Nephron (organoid): ENCODE measurements around the gene EPHA4.

ENCODE experiments used
- H3K27ac Mint-ChIP-seq, 3 experiments: 2 replicates each; pipeline ENCODE4 v1.8.0; 2020; ENCODE audit warnings: mixed read lengths in 3 of 3, mild to moderate bottlenecking in 2 of 3, moderate library complexity in 1 of 3
- H3K27me3 Mint-ChIP-seq: 2 replicates; pipeline ENCODE4 v1.8.0; 2021; ENCODE audit warnings: low read depth, mild to moderate bottlenecking, moderate library complexity, mixed read lengths
- H3K36me3 Mint-ChIP-seq: 2 replicates; pipeline ENCODE4 v1.8.0; 2020; ENCODE audit warnings: low read depth, mixed read lengths
- H3K4me1 Mint-ChIP-seq: 2 replicates; pipeline ENCODE4 v1.8.0; 2020; ENCODE audit warnings: mixed read lengths
- H3K4me3 Mint-ChIP-seq, 3 experiments: 2 replicates each; pipeline ENCODE4 v1.8.0; 2020; ENCODE audit warnings: mild to moderate bottlenecking in 3 of 3, mixed read lengths in 3 of 3, moderate library complexity in 2 of 3
- H3K9me3 Mint-ChIP-seq: 2 replicates; pipeline ENCODE4 v1.8.0; 2020; ENCODE audit warnings: mixed read lengths
- TF ChIP-seq, protein P1 (sequence below), 3 experiments: fragments of 200-600 bp; sonication (generic); IDR thresholded peaks; one replicate each; pipeline ENCODE4 v1.5.0; 2021; ENCODE audit warnings: antibody characterized with exemption in 3 of 3; ENCODE audit not compliant: unreplicated experiment in 3 of 3

EPHA4 gene

DNA sequence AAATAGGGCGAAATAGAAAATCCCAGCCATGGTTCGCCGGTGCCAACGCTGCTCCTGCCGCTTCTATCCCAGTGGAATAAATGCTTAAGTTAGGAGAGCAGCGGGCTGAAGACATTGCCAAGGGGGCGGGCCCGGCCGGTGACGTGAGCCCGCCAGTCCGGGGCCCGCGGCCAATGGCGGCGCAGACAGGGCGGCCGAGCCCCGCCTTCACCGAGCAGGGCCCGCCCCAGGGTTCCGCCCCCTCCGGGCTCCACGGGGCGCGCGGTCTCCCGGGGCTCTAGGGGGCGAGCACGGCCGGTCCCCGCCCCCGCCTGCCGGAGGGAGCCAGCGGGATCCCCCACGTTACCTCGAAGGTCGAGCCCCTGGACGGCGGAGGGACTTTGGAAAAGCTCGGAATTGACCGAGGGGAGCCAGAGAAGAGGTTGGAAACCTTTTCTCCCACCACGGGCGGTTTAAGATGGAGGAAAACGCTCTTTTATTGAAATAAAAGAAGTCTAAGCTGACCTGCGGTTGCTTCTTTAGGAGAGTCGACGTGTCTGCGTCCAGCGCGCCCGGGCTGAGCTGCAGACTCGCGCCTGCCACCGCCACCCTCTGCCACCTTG, at the start of gene EPHA4:
Gene EPHA4 (minus strand): TSS at position 86 of the 602 bp plus-strand sequence. CDS start 56 bp downstream, at position 30.
- TF ChIP-seq, protein P1, sequence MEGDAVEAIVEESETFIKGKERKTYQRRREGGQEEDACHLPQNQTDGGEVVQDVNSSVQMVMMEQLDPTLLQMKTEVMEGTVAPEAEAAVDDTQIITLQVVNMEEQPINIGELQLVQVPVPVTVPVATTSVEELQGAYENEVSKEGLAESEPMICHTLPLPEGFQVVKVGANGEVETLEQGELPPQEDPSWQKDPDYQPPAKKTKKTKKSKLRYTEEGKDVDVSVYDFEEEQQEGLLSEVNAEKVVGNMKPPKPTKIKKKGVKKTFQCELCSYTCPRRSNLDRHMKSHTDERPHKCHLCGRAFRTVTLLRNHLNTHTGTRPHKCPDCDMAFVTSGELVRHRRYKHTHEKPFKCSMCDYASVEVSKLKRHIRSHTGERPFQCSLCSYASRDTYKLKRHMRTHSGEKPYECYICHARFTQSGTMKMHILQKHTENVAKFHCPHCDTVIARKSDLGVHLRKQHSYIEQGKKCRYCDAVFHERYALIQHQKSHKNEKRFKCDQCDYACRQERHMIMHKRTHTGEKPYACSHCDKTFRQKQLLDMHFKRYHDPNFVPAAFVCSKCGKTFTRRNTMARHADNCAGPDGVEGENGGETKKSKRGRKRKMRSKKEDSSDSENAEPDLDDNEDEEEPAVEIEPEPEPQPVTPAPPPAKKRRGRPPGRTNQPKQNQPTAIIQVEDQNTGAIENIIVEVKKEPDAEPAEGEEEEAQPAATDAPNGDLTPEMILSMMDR (IDR thresholded peaks at IDR 0.05; ENCODE audit: unreplicated experiment in 3 of 3): peak; percentile 23 to 44 (median 42)
- Mint-ChIP-seq H3K4me3 (peak within 1 kb of the TSS; percentile 94 to 96 (median 96)), H3K36me3 (peaks cover 7% of the 10 kb centered on the region), H3K27me3 (peaks cover 16% of the 10 kb centered on the region), H3K4me1 (peaks cover 31% of the 10 kb centered on the region), H3K9me3 (no peaks in the 10 kb centered on the region), H3K27ac (peak within 1 kb of the TSS; percentile 86 to 97 (median 95))

DNA sequence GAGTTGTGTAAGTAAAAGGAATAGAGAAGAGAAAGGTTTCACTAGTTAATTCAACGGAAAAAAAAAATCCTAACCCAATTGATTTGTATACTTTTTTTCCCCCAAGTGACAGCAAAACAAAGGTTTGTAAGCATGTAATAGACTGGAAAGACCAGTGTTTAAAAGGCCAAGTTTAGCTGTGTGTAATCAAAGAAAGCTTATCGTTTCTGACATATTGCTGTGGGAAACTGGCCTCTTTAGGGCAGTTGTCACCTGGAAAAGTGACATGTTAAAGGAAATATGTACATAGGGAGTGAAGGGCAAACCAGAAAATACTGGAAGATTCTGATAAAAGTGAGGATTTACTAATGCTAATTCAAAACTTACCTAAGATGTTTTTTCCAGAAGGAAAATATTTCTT, 45.9 kb upstream of the EPHA4 start:
- peaks cover 9% of the 10 kb centered on the region for H3K27me3 Mint-ChIP-seq
- TF ChIP-seq, protein P1 (IDR thresholded peaks at IDR 0.05; ENCODE audit: unreplicated experiment in 3 of 3): no peak
- H3K4me3 Mint-ChIP-seq: no peak overlapping the region
- no peaks in the 10 kb centered on the region for H3K9me3 Mint-ChIP-seq
- no peak overlapping the region for H3K27ac Mint-ChIP-seq
- H3K4me1 Mint-ChIP-seq: no peaks in the 10 kb centered on the region
- no peaks in the 10 kb centered on the region for H3K36me3 Mint-ChIP-seq

DNA sequence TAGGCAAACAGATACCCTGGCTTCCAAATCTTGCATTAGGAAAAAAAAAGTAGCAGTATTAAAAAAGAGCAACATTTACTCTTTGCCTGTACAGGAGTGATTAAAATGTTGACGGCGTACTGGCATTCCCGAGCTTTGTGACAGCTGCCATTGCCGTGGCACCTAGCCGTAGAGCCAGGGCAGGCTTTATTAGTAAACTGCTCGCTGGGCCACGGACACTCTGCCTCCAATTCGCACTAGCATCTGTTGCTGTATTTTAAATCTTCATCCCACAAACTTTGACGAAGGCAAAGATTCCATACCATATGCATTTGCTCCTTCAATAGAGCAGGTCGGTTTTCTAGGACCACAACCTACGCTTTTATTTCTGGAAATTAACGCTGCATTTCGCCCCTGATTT, 44.5 kb upstream of the EPHA4 start:
- no peaks in the 10 kb centered on the region for H3K9me3 Mint-ChIP-seq
- H3K36me3 Mint-ChIP-seq: no peaks in the 10 kb centered on the region
- H3K4me3 Mint-ChIP-seq: no peak overlapping the region
- H3K4me1 Mint-ChIP-seq: no peaks in the 10 kb centered on the region
- H3K27ac Mint-ChIP-seq: no peak overlapping the region
- TF ChIP-seq, protein P1 (IDR thresholded peaks at IDR 0.05; ENCODE audit: unreplicated experiment in 3 of 3): no peak
- H3K27me3 Mint-ChIP-seq: peaks cover 9% of the 10 kb centered on the region

DNA sequence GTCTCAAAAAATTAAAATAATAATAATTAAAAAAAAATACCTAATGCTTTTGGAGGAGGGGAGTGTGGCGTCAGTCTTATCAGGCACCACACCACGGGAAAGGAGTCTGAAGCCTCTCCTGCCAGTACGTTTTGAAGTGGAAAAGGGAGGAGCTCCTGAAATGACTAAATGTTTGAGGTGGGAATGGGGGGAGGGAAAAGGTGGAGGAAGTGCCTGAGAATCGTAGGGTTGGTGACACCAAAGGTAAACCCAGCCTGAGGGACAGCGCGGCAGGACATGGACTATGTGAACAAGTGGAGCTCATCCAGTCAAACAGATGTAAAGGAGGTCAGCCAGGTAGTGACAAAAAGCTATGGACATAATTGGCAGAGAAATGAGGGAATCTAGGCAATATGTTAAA, 42.2 kb upstream of the EPHA4 start:
- Mint-ChIP-seq H3K27me3 (peaks cover 15% of the 10 kb centered on the region), H3K9me3 (no peaks in the 10 kb centered on the region), H3K36me3 (no peaks in the 10 kb centered on the region), H3K27ac (no peak overlapping the region), H3K4me1 (no peaks in the 10 kb centered on the region), H3K4me3 (no peak overlapping the region)
- TF ChIP-seq, protein P1 (IDR thresholded peaks at IDR 0.05; ENCODE audit: unreplicated experiment in 3 of 3): no peak

DNA sequence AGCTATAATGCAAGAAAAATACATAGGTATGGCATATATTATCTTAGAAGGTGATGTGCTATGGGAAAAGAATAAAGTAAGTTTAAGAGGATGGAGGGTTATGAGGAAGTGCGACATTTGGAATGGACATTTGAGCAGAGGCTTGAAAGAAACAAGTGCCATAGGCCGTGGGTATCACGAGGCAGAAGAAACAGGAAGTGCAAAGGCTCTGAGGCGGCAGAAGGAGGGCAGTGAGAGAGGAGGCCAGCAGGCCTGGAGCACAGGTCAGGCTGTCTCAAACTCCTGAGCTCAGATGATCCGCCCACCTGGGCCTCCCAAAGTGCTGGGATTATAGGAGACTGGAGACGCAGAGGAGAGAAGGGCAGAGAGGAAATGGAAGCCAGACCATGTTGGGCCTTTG, 40.7 kb upstream of the EPHA4 start:
- no peaks in the 10 kb centered on the region for H3K4me1 Mint-ChIP-seq
- no peaks in the 10 kb centered on the region for H3K9me3 Mint-ChIP-seq
- peaks cover 21% of the 10 kb centered on the region for H3K27me3 Mint-ChIP-seq
- no peak overlapping the region for H3K27ac Mint-ChIP-seq
- TF ChIP-seq, protein P1 (IDR thresholded peaks at IDR 0.05; ENCODE audit: unreplicated experiment in 3 of 3): no peak
- H3K4me3 Mint-ChIP-seq: no peak overlapping the region
- no peaks in the 10 kb centered on the region for H3K36me3 Mint-ChIP-seq

DNA sequence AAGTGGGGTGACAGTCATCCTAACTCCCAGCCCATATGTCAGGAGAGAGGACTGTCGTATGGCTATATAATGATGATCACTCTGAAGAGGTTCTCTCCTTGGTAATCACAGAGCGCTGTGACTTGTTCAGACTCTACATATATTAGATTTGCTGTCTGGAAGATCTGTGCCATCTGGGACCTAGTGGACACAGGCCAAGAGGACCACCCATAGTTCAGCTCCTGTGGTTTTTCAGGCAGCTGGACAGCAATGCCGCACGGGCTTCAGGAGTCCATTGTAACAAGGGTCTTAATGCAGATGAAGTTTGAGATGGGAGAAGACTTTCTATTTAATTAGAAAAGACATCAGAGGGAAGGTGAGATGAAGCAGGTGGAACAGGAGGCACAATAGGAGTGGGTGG, 40.1 kb upstream of the EPHA4 start:
- TF ChIP-seq, protein P1 (IDR thresholded peaks at IDR 0.05; ENCODE audit: unreplicated experiment in 3 of 3): no peak
- Mint-ChIP-seq H3K36me3 (no peaks in the 10 kb centered on the region), H3K4me3 (no peak overlapping the region), H3K27me3 (peaks cover 21% of the 10 kb centered on the region), H3K4me1 (no peaks in the 10 kb centered on the region), H3K27ac (no peak overlapping the region), H3K9me3 (no peaks in the 10 kb centered on the region)
